Neuronal stem cell (in vitro differentiated cells): ENCODE measurements around the gene UBXN7.

ENCODE experiments used
- DNase-seq: peaks from one replicate; pipeline ENCODE4 v3.0.0-alpha.2; 2013; ENCODE audit warnings: low spot score
- H2AFZ ChIP-seq: one replicate; pipeline ENCODE4 v1.6.1; 2013; ENCODE audit warnings: mild to moderate bottlenecking, low read length, inconsistent platforms
- H2AK5ac ChIP-seq: 2 replicates; pipeline ENCODE4 v1.6.1; 2013; ENCODE audit warnings: low read depth, mild to moderate bottlenecking, inconsistent platforms, low read length, moderate library complexity, mixed read lengths
- H2BK120ac ChIP-seq: 2 replicates; pipeline ENCODE4 v1.6.1; 2013; ENCODE audit warnings: low read depth, mild to moderate bottlenecking, inconsistent platforms, low read length, moderate library complexity, mixed read lengths
- H2BK12ac ChIP-seq: one replicate; pipeline ENCODE4 v1.6.1; 2013; ENCODE audit warnings: low read length, inconsistent platforms
- H2BK15ac ChIP-seq: 2 replicates; pipeline ENCODE4 v1.6.1; 2013; ENCODE audit warnings: mild to moderate bottlenecking, low read length, inconsistent platforms, mixed read lengths
- H2BK5ac ChIP-seq: one replicate; pipeline ENCODE4 v1.6.1; 2013; ENCODE audit warnings: inconsistent platforms, mild to moderate bottlenecking, low read length, moderate library complexity
- H3K14ac ChIP-seq: one replicate; pipeline ENCODE4 v1.6.1; 2013; ENCODE audit warnings: low read length, inconsistent platforms
- H3K18ac ChIP-seq: 2 replicates; pipeline ENCODE4 v1.6.1; 2013; ENCODE audit warnings: low read length, inconsistent platforms
- H3K23ac ChIP-seq: 2 replicates; pipeline ENCODE4 v1.6.1; 2013; ENCODE audit warnings: low read depth, mild to moderate bottlenecking, mixed read lengths, low read length, inconsistent platforms; ENCODE audit not compliant: poor library complexity
- H3K27ac ChIP-seq: replicated peaks from 3 replicates; pipeline ENCODE4 v1.5.1; 2013; ENCODE audit warnings: low read length, inconsistent platforms
- H3K27me3 ChIP-seq, 3 experiments: 2 replicates each; pipeline ENCODE4 v1.6.1; 2013; ENCODE audit warnings: low read length in 3 of 3, mild to moderate bottlenecking in 2 of 3, inconsistent platforms in 1 of 3, low read depth in 1 of 3, mixed read lengths in 1 of 3, moderate library complexity in 1 of 3; ENCODE audit not compliant: control insufficient read depth in 3 of 3, insufficient read depth in 3 of 3
- H3K36me3 ChIP-seq, 2 donors: replicated peaks in 1 of 2; 2 replicates each; pipeline ENCODE4 v1.6.1; 2013; ENCODE audit warnings: low read length in 2 of 2; ENCODE audit not compliant: control insufficient read depth in 2 of 2, insufficient read depth in 2 of 2
- H3K4ac ChIP-seq: 2 replicates; pipeline ENCODE4 v1.6.1; 2013; ENCODE audit warnings: inconsistent platforms, mild to moderate bottlenecking, low read length, moderate library complexity
- H3K4me1 ChIP-seq, 2 donors: 1 replicate in 1 of 2; 2 replicates in 1 of 2; pipeline ENCODE4 v1.6.1; 2013; ENCODE audit warnings: low read length in 2 of 2, low read depth in 1 of 2; ENCODE audit not compliant: control insufficient read depth in 2 of 2, insufficient read depth in 1 of 2
- H3K4me2 ChIP-seq: one replicate; pipeline ENCODE4 v1.6.1; 2013; ENCODE audit warnings: mild to moderate bottlenecking, low read length, inconsistent platforms; ENCODE audit not compliant: insufficient read depth, poor library complexity, severe bottlenecking
- H3K4me3 ChIP-seq, 2 donors: 2 replicates each; pipeline ENCODE4 v1.5.1; 2013; ENCODE audit warnings: low read length in 2 of 2, mild to moderate bottlenecking in 2 of 2, inconsistent platforms in 1 of 2, moderate library complexity in 1 of 2
- H3K79me1 ChIP-seq: one replicate; pipeline ENCODE4 v1.6.1; 2013; ENCODE audit warnings: low read depth, mild to moderate bottlenecking, inconsistent platforms, low read length, moderate library complexity
- H3K9ac ChIP-seq: one replicate; pipeline ENCODE4 v1.6.1; 2013; ENCODE audit warnings: mild to moderate bottlenecking, low read depth, low read length, inconsistent platforms; ENCODE audit not compliant: poor library complexity
- H3K9me3 ChIP-seq, 2 donors: replicated peaks in 1 of 2; 2 replicates each; pipeline versions ENCODE3 to v1.6.1; 2013; ENCODE audit warnings: low read length in 2 of 2, mild to moderate bottlenecking in 2 of 2, inconsistent platforms in 1 of 2, low read depth in 1 of 2, mixed read lengths in 1 of 2, moderate library complexity in 1 of 2; ENCODE audit not compliant: control insufficient read depth in 2 of 2, insufficient read depth in 1 of 2
- H4K8ac ChIP-seq: one replicate; pipeline ENCODE4 v1.6.1; 2013; ENCODE audit warnings: low read depth, mild to moderate bottlenecking, inconsistent platforms, low read length, moderate library complexity
- H4K91ac ChIP-seq: one replicate; pipeline ENCODE4 v1.6.1; 2013; ENCODE audit warnings: low read length, low read depth, mild to moderate bottlenecking, inconsistent platforms; ENCODE audit not compliant: poor library complexity
- WGBS, 2 donors: extraction: QIAGEN DNeasy Blood & Tissue Kit; methylation state at CpG; one replicate each; pipeline ENCODE4 v1.1.7; 2013; ENCODE audit warnings: missing lambda C conversion rate in 2 of 2, mixed read lengths in 1 of 2; ENCODE audit not compliant: insufficient read length in 2 of 2, insufficient replicate concordance in 1 of 2; ENCODE audit errors: extremely low coverage in 2 of 2; 5-methylcytosine and 5-hydroxymethylcytosine counted together

The UBXN7 gene

GRCh38 chr3:196399485-196399945 lies 32.7 kb downstream of the UBXN7 start:
- no peaks in the 10 kb centered on the region for H3K79me1 ChIP-seq
- no peak overlapping the region for H2BK15ac ChIP-seq
- no peak overlapping the region for H3K4me3 ChIP-seq
- no peak overlapping the region for H3K14ac ChIP-seq
- H2AK5ac ChIP-seq, result no peak overlapping the region
- H2BK5ac ChIP-seq, result no peak overlapping the region
- no peaks in the 10 kb centered on the region for H3K27me3 ChIP-seq
- no peak overlapping the region for H4K91ac ChIP-seq
- H3K18ac ChIP-seq, result no peak overlapping the region
- H4K8ac ChIP-seq, result no peak overlapping the region
- H3K4me1 ChIP-seq, result no peaks in the 10 kb centered on the region
- no peak overlapping the region for H3K9ac ChIP-seq
- H3K27ac ChIP-seq, result no peak overlapping the region
- H3K4ac ChIP-seq, result no peak overlapping the region
- H3K9me3 ChIP-seq, result peaks cover 0 to under 1% of the 10 kb centered on the region in 2 donors
- H3K36me3 ChIP-seq, result peaks cover 16 to 91% of the 10 kb centered on the region in 2 donors
- no peak overlapping the region for H3K4me2 ChIP-seq
- no peak overlapping the region for H2BK12ac ChIP-seq
- H2BK120ac ChIP-seq, result no peak overlapping the region
- no peak overlapping the region for H3K23ac ChIP-seq
- no peak overlapping the region for H2AFZ ChIP-seq
- WGBS, 2 donors, result no CpG with 5 or more reads among the region's 3 CpGs
- DNase-seq, result no peak

- H3K9ac ChIP-seq, result no peak overlapping the region
Observed at GRCh38 chr3:196398782-196399181, 33.4 kb downstream of the UBXN7 start.

GRCh38 chr3:196397941-196398340 lies 34.3 kb downstream of the UBXN7 start:
- H3K4ac ChIP-seq, result no peak overlapping the region
- no peak overlapping the region for H2BK5ac ChIP-seq
- no peaks in the 10 kb centered on the region for H3K27me3 ChIP-seq
- H3K36me3 ChIP-seq, result peaks cover 13 to 89% of the 10 kb centered on the region in 2 donors
- no peak overlapping the region for H2BK15ac ChIP-seq
- no peak for DNase-seq
- no peak overlapping the region for H4K91ac ChIP-seq
- H3K9me3 ChIP-seq, result no peaks in the 10 kb centered on the region
- H3K18ac ChIP-seq, result no peak overlapping the region
- H3K14ac ChIP-seq, result no peak overlapping the region
- H3K9ac ChIP-seq, result no peak overlapping the region
- no peak overlapping the region for H3K4me2 ChIP-seq
- H3K4me1 ChIP-seq, result no peaks in the 10 kb centered on the region
- no peak overlapping the region for H3K23ac ChIP-seq
- no peak overlapping the region for H4K8ac ChIP-seq
- no peak overlapping the region for H2BK12ac ChIP-seq
- H2AFZ ChIP-seq, result no peak overlapping the region
- no peak overlapping the region for H2BK120ac ChIP-seq
- no peak overlapping the region for H3K4me3 ChIP-seq
- H3K27ac ChIP-seq, result no peak overlapping the region
- no CpG with 5 or more reads among the region's 3 CpGs for WGBS, 2 donors
- H2AK5ac ChIP-seq, result no peak overlapping the region
- no peaks in the 10 kb centered on the region for H3K79me1 ChIP-seq

More at GRCh38 chr3:196398782-196399181, 33.4 kb downstream of the UBXN7 start:
- DNase-seq, result no peak
- no peaks in the 10 kb centered on the region for H3K9me3 ChIP-seq
- no peak overlapping the region for H3K4me2 ChIP-seq
- H4K91ac ChIP-seq, result no peak overlapping the region
- H2AFZ ChIP-seq, result no peak overlapping the region
- no peak overlapping the region for H3K4ac ChIP-seq
- H3K36me3 ChIP-seq, result peaks cover 16 to 89% of the 10 kb centered on the region in 2 donors
- H2BK120ac ChIP-seq, result no peak overlapping the region
- WGBS, 2 donors, result no CpG with 5 or more reads among the region's 7 CpGs
- H3K27ac ChIP-seq, result no peak overlapping the region
- no peak overlapping the region for H2BK5ac ChIP-seq
- no peak overlapping the region for H3K23ac ChIP-seq
- H3K4me1 ChIP-seq, result no peaks in the 10 kb centered on the region
- H3K14ac ChIP-seq, result no peak overlapping the region
- H3K27me3 ChIP-seq, result no peaks in the 10 kb centered on the region
- no peak overlapping the region for H2BK15ac ChIP-seq
- H2BK12ac ChIP-seq, result no peak overlapping the region
- H3K18ac ChIP-seq, result no peak overlapping the region
- no peaks in the 10 kb centered on the region for H3K79me1 ChIP-seq
- no peak overlapping the region for H3K4me3 ChIP-seq
- no peak overlapping the region for H4K8ac ChIP-seq
- no peak overlapping the region for H2AK5ac ChIP-seq

GRCh38 chr3:196390116-196390515 lies 42.1 kb downstream of the UBXN7 start:
- no peak overlapping the region for H3K23ac ChIP-seq
- H3K27me3 ChIP-seq, result no peaks in the 10 kb centered on the region
- DNase-seq, result no peak
- H3K36me3 ChIP-seq, result peaks cover 19 to 68% of the 10 kb centered on the region in 2 donors
- no peak overlapping the region for H2BK12ac ChIP-seq
- H3K4me1 ChIP-seq, result no peaks in the 10 kb centered on the region
- H4K91ac ChIP-seq, result no peak overlapping the region
- no peak overlapping the region for H2BK120ac ChIP-seq
- H2AFZ ChIP-seq, result no peak overlapping the region
- H3K18ac ChIP-seq, result no peak overlapping the region
- no peak overlapping the region for H3K9ac ChIP-seq
- H3K27ac ChIP-seq, result no peak overlapping the region
- no peak overlapping the region for H3K4me2 ChIP-seq
- no peaks in the 10 kb centered on the region for H3K79me1 ChIP-seq
- no peak overlapping the region for H3K4me3 ChIP-seq
- no peak overlapping the region for H2BK5ac ChIP-seq
- H3K9me3 ChIP-seq, result peaks cover 0 to 27% of the 10 kb centered on the region in 2 donors
- no peak overlapping the region for H3K14ac ChIP-seq
- no peak overlapping the region for H3K4ac ChIP-seq
- no peak overlapping the region for H4K8ac ChIP-seq
- no peak overlapping the region for H2BK15ac ChIP-seq
- WGBS, 2 donors, result no CpG with 5 or more reads among the region's 3 CpGs
- no peak overlapping the region for H2AK5ac ChIP-seq
